Measurements from ENCODE around the gene PBX3.

PBX3 gene

DNA sequence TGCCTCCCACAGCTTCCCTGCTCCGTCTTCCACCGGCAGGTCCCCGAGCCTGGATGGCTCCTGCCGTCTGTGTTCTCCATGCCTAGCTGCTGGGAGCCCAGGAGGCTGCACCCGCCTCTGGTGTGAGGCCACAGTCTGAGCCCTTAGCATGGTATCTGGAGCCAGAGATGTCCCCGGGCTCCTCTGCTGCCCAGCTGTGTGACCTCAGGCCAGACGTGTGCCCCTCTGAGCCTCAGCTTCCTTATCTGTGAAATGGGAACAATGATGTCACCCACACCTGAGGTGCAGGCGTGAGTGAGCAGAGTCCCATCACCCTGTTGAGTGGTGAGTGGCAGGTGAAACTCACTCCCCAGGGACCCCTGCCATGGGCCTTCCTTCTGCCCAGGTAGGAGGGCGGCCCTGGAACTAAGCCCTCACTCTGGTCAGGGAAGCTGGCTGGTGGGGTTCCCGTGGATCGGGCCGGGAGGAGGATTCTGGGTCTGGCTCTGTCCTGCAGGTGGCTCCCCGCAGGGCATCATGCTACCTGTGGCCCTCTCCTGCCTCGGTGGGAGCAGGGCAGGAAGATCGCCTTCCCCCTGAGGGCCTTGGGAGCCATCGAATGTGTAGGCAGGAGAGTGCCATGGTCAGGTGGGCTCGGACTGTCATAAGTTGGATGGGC is 239.0 kb downstream of the PBX3 start:
- Histone ChIP-seq H3K36me3 (ENCODE audit: insufficient read depth, low read length) (no peaks in the 10 kb centered on the region), H3K27me3 (ENCODE audit: insufficient read depth, low read length, poor library complexity, severe bottlenecking) (no peaks in the 10 kb centered on the region), H3F3A (ENCODE audit: low read depth) (no peaks in the 10 kb centered on the region), H3K9me2 (replicated peaks; ENCODE audit: low read depth, low read length) (no peaks in the 10 kb centered on the region), H3K79me2 (ENCODE audit: insufficient read depth, low read length) (no peaks in the 10 kb centered on the region), H3K9me3 (ENCODE audit: insufficient read depth, low read depth, low read length) (no peaks in the 10 kb centered on the region), H3K4me1 (ENCODE audit: insufficient read depth, low read length, poor library complexity, severe bottlenecking) (no peaks in the 10 kb centered on the region), H3K4me3 (ENCODE audit: low read length, poor library complexity, severe bottlenecking) (no peak overlapping the region), H4K20me1 (ENCODE audit: insufficient read depth, low read length, poor library complexity, severe bottlenecking) (no peaks in the 10 kb centered on the region), H2AFZ (ENCODE audit: low read length) (no peak overlapping the region), H3K9ac (ENCODE audit: low read depth, low read length, poor library complexity, severe bottlenecking) (no peak overlapping the region), H3K4me2 (ENCODE audit: low read depth, low read length, poor library complexity, severe bottlenecking) (no peak overlapping the region)
- TF ChIP-seq CTCF (conservative IDR thresholded peaks at IDR 0.05; ENCODE audit: low read length) (no peak), EZH2phosphoT487 (IDR thresholded peaks at IDR 0.05; ENCODE audit: borderline replicate concordance) (no peak)

GRCh38 chr9:125986966-125987365 is 239.8 kb downstream of the PBX3 start:
- no peak overlapping the region for H3K4me3 ChIP-seq (ENCODE audit: low read length, poor library complexity, severe bottlenecking)
- no peaks in the 10 kb centered on the region for H3K9me2 ChIP-seq (replicated peaks; ENCODE audit: low read depth, low read length)
- H3K36me3 ChIP-seq (ENCODE audit: insufficient read depth, low read length): no peaks in the 10 kb centered on the region
- no peak overlapping the region for H3K4me2 ChIP-seq (ENCODE audit: low read depth, low read length, poor library complexity, severe bottlenecking)
- H2AFZ ChIP-seq (ENCODE audit: low read length): no peak overlapping the region
- no peaks in the 10 kb centered on the region for H3K9me3 ChIP-seq (ENCODE audit: insufficient read depth, low read depth, low read length)
- H3F3A ChIP-seq (ENCODE audit: low read depth): no peaks in the 10 kb centered on the region
- H3K79me2 ChIP-seq (ENCODE audit: insufficient read depth, low read length): no peaks in the 10 kb centered on the region
- no peaks in the 10 kb centered on the region for H3K4me1 ChIP-seq (ENCODE audit: insufficient read depth, low read length, poor library complexity, severe bottlenecking)
- H4K20me1 ChIP-seq (ENCODE audit: insufficient read depth, low read length, poor library complexity, severe bottlenecking): no peaks in the 10 kb centered on the region
- H3K27me3 ChIP-seq (ENCODE audit: insufficient read depth, low read length, poor library complexity, severe bottlenecking): no peaks in the 10 kb centered on the region
- no peak overlapping the region for H3K9ac ChIP-seq (ENCODE audit: low read depth, low read length, poor library complexity, severe bottlenecking)
- no peak for TF ChIP-seq EZH2phosphoT487 (IDR thresholded peaks at IDR 0.05; ENCODE audit: borderline replicate concordance)
- no peak for TF ChIP-seq CTCF (conservative IDR thresholded peaks at IDR 0.05; ENCODE audit: low read length)

GRCh38 chr9:125987420-125987819 is 240.2 kb downstream of the PBX3 start:
- H3K4me1 ChIP-seq (ENCODE audit: insufficient read depth, low read length, poor library complexity, severe bottlenecking): no peaks in the 10 kb centered on the region
- H3K4me3 ChIP-seq (ENCODE audit: low read length, poor library complexity, severe bottlenecking): no peak overlapping the region
- H3K9me2 ChIP-seq (replicated peaks; ENCODE audit: low read depth, low read length): no peaks in the 10 kb centered on the region
- H4K20me1 ChIP-seq (ENCODE audit: insufficient read depth, low read length, poor library complexity, severe bottlenecking): no peaks in the 10 kb centered on the region
- no peaks in the 10 kb centered on the region for H3K27me3 ChIP-seq (ENCODE audit: insufficient read depth, low read length, poor library complexity, severe bottlenecking)
- H2AFZ ChIP-seq (ENCODE audit: low read length): no peak overlapping the region
- no peaks in the 10 kb centered on the region for H3K36me3 ChIP-seq (ENCODE audit: insufficient read depth, low read length)
- H3K79me2 ChIP-seq (ENCODE audit: insufficient read depth, low read length): no peaks in the 10 kb centered on the region
- H3F3A ChIP-seq (ENCODE audit: low read depth): no peaks in the 10 kb centered on the region
- no peaks in the 10 kb centered on the region for H3K9me3 ChIP-seq (ENCODE audit: insufficient read depth, low read depth, low read length)
- H3K4me2 ChIP-seq (ENCODE audit: low read depth, low read length, poor library complexity, severe bottlenecking): no peak overlapping the region
- TF ChIP-seq EZH2phosphoT487 (IDR thresholded peaks at IDR 0.05; ENCODE audit: borderline replicate concordance) (no peak), CTCF (conservative IDR thresholded peaks at IDR 0.05; ENCODE audit: low read length) (no peak)
- no peak overlapping the region for H3K9ac ChIP-seq (ENCODE audit: low read depth, low read length, poor library complexity, severe bottlenecking)
